GM18507 (cell line): ENCODE data around the gene KCNIP2.

Experiments used
- DNase-seq: peaks from one replicate; pipeline ENCODE4 v3.0.0; 2011; ENCODE audit warnings: low read depth; ENCODE audit not compliant: insufficient read length; ENCODE audit errors: extremely low spot score
- FAIRE-seq: peaks from 2 replicates; lab custom pipeline; 2011; peaks lifted over from hg19 to GRCh38; lab: Jason Lieb, UNC

KCNIP2 gene

GRCh38 chr10:101857802-101858476 is 14.3 kb upstream of the KCNIP2 start:
- FAIRE-seq (no peak), DNase-seq (no peak)

DNA sequence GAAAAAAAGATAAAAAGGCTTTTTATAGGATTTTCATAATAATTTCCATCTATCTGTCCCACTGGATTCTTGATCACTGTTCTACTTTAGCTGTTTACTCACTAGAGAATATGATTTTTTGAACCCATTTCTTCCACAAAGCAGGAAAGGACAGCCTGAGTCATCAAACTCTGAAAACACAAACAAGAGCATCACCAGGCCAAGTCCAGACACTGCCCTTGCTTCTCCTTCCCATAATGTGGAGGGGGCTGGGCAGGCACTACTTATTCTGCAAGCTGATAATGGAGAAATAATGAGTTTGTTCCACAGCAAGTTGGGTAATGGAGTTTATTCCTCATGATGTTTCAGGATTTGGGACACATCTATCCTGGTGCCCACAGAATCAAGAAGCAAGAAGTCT is 13.0 kb upstream of the KCNIP2 start:
- DNase-seq (no peak), FAIRE-seq (no peak)

DNA sequence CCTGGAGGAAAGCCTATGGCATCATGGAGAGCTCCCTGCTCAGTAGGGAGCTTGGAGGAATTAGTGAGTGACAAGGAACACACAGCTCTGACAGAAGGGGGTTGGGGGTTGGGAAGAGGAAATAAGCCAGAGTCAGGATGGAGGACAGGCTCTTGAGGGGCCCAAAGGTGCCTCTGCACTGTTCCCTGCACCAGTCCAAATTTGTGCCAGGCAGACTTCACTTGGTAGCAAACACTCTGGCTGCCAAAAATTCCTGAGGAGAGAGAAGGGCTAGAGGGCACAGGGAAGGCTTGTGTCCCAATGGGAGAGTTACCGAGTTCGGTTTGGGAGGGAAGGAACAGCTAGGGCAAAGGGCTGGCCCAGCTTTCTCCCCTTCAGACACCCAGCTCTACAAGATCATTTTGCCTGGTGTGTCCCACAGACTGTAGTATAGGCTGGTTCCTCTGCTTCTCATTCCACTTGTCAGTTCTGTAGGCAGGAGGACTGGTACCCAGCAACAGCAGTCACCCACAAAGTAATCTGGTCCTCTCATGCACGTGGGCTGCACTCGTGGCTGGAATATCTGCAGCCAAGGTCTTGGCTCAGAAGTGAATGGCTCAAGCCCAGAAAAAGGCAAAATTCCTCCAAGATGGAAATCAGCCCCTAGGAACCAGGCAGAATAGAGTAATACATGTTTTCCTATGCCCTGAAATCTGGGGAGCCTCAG is 8.0 kb upstream of the KCNIP2 start:
- DNase-seq = no peak

GRCh38 chr10:101850749-101851148 is 7.1 kb upstream of the KCNIP2 start:
- no peak for DNase-seq
- no peak for FAIRE-seq

More for the DNA sequence above, 8.0 kb upstream of the KCNIP2 start:
- no peak for FAIRE-seq

DNA sequence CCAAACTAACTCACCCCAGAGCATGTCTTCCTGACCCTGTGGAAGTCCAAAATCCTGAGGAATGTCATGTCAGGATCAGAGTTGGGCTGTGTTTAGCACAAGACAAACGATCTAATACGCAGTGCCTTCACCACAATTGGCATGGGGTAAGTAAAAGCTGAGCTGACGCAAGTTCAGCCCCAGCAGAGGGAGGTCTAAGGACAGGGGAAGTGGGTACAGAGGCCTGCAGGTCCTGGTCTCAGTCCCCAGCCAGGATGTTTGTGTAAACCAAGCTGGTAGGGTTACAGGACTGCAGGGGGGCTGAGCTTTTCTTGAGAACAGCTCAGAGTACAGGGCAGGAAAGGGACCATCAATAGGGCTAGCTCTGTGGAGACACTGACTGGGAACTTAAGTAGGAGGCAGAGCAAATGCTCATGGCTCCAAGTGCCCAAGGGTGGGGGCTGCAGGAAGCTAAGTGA is 5.3 kb upstream of the KCNIP2 start:
- no peak for FAIRE-seq
- DNase-seq = no peak

DNA sequence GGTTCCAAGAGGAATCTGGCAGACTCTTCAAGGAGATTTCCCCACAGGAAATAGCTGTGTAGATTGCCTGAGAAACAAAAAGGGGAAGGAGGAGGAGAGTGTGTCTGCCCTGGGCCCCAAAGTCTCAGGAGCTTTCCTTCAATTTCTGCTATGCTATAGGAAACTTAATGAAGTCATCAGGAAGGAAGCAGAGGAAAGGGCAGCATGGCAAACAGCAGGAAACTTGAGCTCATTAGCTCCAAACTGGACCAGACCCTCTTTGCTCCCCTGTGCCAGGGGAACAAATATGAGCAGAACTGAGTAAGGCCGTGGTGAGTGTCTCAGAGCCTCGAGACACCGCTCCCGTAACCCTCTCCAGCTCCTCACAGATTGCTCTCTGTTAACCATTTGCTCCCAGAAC is 4.8 kb upstream of the KCNIP2 start:
- DNase-seq (no peak), FAIRE-seq (no peak)

DNA sequence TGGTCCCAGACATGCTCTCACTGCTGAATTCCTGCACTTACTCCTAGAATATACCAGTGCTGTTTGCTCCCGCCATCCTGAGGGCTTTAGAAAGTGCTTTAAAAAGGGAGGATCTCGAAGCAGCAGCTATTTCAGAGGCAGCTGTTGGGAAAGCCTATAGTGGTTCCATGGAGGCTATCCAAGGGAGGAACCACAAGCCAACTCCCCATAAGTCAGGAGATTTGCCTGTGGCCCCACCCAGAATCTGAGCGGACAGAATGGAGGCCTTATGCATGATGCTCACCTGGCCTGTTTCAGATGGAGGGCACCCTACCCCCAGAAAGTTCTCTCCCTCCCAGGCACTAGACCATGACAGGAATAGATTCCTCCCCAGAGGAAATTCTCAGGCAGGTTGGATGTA is 2.3 kb upstream of the KCNIP2 start:
- FAIRE-seq = no peak
- no peak for DNase-seq

GRCh38 chr10:101841826-101842225 is 1.8 kb downstream of the KCNIP2 start:
- no peak for FAIRE-seq
- no peak for DNase-seq

- no peak for DNase-seq
- peak; percentile 88 for FAIRE-seq
Measured at GRCh38 chr10:101840741-101841453, 2.7 kb downstream of the KCNIP2 start.

DNA sequence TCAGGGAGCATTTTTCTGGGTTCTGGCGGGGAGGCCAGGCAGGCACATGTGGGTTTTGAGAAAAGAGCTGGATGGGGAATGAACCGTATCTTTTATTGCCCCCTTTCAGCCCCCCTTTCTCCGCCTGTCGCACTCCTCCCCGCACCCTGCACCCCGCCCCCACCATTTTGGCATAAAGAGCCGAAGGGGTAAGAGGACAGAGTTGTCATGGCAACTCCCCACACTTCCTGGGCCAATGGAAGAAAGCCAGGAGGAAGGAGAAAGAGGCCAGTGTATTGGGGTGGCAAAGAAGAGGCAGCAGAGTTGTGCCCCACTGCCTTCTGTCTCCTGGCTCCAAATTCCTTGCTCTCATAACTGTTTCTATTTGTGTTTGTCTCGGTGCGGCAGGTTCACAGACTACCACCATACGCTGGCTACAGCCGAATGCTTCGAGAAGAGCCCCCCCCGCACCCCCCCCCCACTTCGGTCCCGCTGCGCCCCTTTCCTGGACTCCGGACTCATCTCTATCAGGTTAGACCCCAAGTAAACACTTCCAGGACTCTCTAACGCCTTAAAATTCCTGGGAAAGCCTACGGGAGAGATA is 3.4 kb downstream of the KCNIP2 start:
- FAIRE-seq (no peak), DNase-seq (no peak)

- no peak for DNase-seq
- peak; percentile 63 for FAIRE-seq
Measured at GRCh38 chr10:101839416-101840063, 4.1 kb downstream of the KCNIP2 start.

- FAIRE-seq = no peak
- DNase-seq = no peak
Measured at GRCh38 chr10:101839002-101839401, 4.6 kb downstream of the KCNIP2 start.

DNA sequence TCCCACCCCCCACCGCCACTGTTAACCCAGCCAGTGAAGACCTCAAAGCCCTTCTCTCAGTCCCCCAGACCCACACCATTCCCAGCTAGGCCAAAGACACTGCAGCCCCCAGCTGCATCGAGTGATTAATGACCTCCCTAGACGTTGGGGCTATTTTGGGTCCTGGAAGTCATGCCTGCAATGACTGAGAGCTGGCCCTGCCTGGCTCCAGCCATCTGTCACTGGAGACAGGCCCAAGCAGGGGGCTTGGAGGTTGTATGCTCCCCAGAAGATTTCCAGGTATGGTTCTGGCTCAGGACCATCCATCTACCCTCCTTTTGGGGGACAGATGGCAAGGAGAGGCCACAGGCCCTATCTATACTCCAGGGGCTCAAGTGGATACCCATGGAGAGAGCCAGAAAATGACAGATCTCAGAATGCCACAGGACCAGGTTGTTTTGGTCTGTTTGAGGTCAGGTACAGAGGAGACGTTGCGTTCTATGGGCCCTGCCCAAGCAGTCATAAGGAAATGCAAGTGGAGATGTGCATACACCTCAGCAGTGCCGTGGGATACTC is 5.1 kb downstream of the KCNIP2 start:
- FAIRE-seq (no peak), DNase-seq (no peak)

DNA sequence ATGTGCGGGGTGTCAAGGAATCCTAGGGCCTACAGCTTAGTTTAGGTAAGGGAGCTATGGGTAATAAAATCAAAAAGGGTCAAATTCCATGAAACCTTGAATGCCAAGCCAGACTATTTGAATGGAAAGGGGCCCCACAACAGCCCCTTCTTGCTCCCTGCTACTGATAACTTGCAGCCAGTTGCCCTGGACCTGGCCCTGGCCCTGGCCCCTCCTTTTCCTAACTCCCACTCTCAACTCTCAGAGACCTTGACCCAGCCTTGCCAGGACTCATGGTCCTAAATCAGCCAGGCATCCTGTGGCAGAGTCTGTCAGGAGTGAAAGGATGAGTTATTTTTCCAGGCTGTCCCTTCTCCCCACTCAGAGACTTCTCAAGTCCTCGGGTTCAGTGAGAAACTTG is 5.9 kb downstream of the KCNIP2 start:
- no peak for DNase-seq
- no peak for FAIRE-seq

DNA sequence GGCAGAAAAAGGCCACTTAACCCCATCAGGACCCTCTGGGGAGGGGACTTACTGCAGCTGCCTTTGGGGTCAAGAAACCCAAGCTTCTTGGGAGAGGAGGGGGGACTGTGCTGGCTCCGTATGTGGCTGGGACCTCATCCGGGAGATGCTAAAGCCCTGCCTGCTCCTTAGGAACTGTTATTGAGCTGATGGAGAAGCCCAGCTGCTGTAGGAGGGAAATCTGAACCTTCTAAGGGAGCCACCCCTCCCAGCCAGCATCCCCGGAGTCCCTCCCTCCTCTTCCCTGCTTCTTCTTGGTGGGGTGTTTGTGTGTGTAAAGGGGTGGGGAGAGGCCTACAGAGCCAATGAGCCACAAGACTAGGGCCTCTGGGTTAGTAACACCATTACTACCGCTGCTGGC is 8.2 kb downstream of the KCNIP2 start:
- FAIRE-seq (no peak), DNase-seq (no peak)

- DNase-seq = no peak
- no peak for FAIRE-seq
Measured at GRCh38 chr10:101834341-101834740, 9.3 kb downstream of the KCNIP2 start.

- FAIRE-seq = no peak
- DNase-seq = no peak
Measured at GRCh38 chr10:101833466-101833865, 10.1 kb downstream of the KCNIP2 start.

DNA sequence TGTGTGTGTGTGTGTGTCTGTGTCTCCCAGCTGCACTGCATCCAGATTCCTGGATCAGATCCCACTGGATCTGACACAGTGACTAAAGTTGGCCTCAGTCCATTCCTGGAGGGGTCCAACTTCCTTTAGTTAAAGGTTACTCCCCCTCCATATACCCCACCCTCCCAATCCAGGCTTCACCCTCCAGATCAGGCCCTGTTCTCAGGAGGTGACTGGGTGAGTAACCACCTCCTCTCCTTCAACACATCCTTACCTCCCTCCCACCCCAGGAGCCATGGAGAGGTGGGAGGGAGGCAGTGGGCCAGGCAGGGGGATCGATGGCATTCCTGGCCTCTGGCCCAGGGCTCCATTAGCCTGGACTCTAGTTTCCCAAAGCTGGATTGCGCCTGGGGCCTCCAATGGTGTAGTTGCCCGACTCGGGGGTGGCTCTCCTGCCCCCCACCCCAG is 11.3 kb downstream of the KCNIP2 start:
- DNase-seq (no peak), FAIRE-seq (no peak)

- no peak for FAIRE-seq
- DNase-seq = no peak
Measured at GRCh38 chr10:101831169-101831811, 12.3 kb downstream of the KCNIP2 start.
